Stomach (tissue), 4 donors: Measurements from ENCODE around the gene C1QTNF7.

Experiments
- POLR2A ChIP-seq, 4 donors: fragments of 450-650 bp; IDR thresholded peaks; one replicate each; pipeline ENCODE4 v1.6.1; 2016; ENCODE audit warnings: antibody characterized with exemption in 4 of 4, control low read depth in 2 of 4, mild to moderate bottlenecking in 1 of 4, moderate library complexity in 1 of 4
- TF ChIP-seq, protein P1 (sequence below), 7 experiments: fragments of 450-650 bp in 4 of 7; fragments of 200-600 bp in 3 of 7; sonication (generic) in 3 of 7; IDR thresholded peaks; one replicate each; pipeline ENCODE4 v1.5.1; 2016 to 2019; ENCODE audit warnings: antibody characterized with exemption in 7 of 7, control low read depth in 2 of 7, mild to moderate bottlenecking in 1 of 7

GRCh38 chr4:15457406-15458201 lies 29.8 kb downstream of the C1QTNF7 start:
- TF ChIP-seq, protein P1, sequence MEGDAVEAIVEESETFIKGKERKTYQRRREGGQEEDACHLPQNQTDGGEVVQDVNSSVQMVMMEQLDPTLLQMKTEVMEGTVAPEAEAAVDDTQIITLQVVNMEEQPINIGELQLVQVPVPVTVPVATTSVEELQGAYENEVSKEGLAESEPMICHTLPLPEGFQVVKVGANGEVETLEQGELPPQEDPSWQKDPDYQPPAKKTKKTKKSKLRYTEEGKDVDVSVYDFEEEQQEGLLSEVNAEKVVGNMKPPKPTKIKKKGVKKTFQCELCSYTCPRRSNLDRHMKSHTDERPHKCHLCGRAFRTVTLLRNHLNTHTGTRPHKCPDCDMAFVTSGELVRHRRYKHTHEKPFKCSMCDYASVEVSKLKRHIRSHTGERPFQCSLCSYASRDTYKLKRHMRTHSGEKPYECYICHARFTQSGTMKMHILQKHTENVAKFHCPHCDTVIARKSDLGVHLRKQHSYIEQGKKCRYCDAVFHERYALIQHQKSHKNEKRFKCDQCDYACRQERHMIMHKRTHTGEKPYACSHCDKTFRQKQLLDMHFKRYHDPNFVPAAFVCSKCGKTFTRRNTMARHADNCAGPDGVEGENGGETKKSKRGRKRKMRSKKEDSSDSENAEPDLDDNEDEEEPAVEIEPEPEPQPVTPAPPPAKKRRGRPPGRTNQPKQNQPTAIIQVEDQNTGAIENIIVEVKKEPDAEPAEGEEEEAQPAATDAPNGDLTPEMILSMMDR (IDR thresholded peaks at IDR 0.05) = peak in 5 of 7 experiments; percentile 37 to 78 (median 66)
- no peak for TF ChIP-seq POLR2A (IDR thresholded peaks at IDR 0.05)
